Cardiac muscle cell (in vitro differentiated cells and primary cell): ENCODE results near the gene TMED1. TPM values are rescaled to one million over a fixed set of nuclear protein-coding genes. Genes with fewer than 3 reads are reported as not detected.

Experiments used
- DNase-seq, 2 donors: peaks; one replicate each; pipeline versions ENCODE4 v3.0.0 to v3.0.0-alpha.2; 2010 to 2017; ENCODE audit warnings: low read depth in 1 of 2, low spot score in 1 of 2
- H3K27ac ChIP-seq: fragments of 200-600 bp; sonication (generic); 2 replicates; pipeline ENCODE4 v1.5.1; 2016
- H3K27me3 ChIP-seq: fragments of 200-600 bp; sonication (generic); 2 replicates; pipeline ENCODE4 v1.6.0; 2016; ENCODE audit warnings: control low read depth
- H3K36me3 ChIP-seq: fragments of 200-600 bp; sonication (generic); 2 replicates; pipeline ENCODE4 v1.5.1; 2016; ENCODE audit warnings: control low read depth
- H3K4me1 ChIP-seq: fragments of 200-600 bp; sonication (generic); 2 replicates; pipeline ENCODE4 v1.8.1; 2017; ENCODE audit warnings: low read depth, mild to moderate bottlenecking, mixed run types
- H3K4me3 ChIP-seq: fragments of 200-600 bp; sonication (generic); 2 replicates; pipeline ENCODE4 v1.5.1; 2016; ENCODE audit warnings: mild to moderate bottlenecking
- H3K9me3 ChIP-seq: fragments of 200-600 bp; sonication (generic); 2 replicates; pipeline ENCODE4 v1.5.1; 2017; ENCODE audit warnings: low read depth, mild to moderate bottlenecking, control low read depth
- polyA plus RNA-seq: library from polyadenylated mRNA; unstranded; fragments of >200 nt; fragmentation: Nextera tagmentation; extraction: Ambion mirVana; gene quantifications from 2 replicates; pipeline ENCODE4 v1.2.1, GENCODE V29; 2016
- total RNA-seq: library from RNA; depleted of rRNA; stranded (reverse); fragments of >200 nt; gene quantifications from 2 replicates; pipeline ENCODE4 v1.2.3, GENCODE V29; 2016
- TF ChIP-seq, protein P1 (sequence below): IDR thresholded peaks from 2 replicates; pipeline ENCODE4 v1.5.1; 2012; ENCODE audit warnings: low read depth, mild to moderate bottlenecking, low read length

TMED1 gene
- total and polyA plus RNA-seq, 2 experiments from 2014 or later, result 83.1 to 131 TPM

- no peaks in the 10 kb centered on the region for H3K9me3 ChIP-seq
- TF ChIP-seq, protein P1, sequence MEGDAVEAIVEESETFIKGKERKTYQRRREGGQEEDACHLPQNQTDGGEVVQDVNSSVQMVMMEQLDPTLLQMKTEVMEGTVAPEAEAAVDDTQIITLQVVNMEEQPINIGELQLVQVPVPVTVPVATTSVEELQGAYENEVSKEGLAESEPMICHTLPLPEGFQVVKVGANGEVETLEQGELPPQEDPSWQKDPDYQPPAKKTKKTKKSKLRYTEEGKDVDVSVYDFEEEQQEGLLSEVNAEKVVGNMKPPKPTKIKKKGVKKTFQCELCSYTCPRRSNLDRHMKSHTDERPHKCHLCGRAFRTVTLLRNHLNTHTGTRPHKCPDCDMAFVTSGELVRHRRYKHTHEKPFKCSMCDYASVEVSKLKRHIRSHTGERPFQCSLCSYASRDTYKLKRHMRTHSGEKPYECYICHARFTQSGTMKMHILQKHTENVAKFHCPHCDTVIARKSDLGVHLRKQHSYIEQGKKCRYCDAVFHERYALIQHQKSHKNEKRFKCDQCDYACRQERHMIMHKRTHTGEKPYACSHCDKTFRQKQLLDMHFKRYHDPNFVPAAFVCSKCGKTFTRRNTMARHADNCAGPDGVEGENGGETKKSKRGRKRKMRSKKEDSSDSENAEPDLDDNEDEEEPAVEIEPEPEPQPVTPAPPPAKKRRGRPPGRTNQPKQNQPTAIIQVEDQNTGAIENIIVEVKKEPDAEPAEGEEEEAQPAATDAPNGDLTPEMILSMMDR, result peak; percentile 43
- no peaks in the 10 kb centered on the region for H3K4me1 ChIP-seq
- H3K36me3 ChIP-seq, result no peaks in the 10 kb centered on the region
- H3K27me3 ChIP-seq, result no peaks in the 10 kb centered on the region
- H3K4me3 ChIP-seq, result no peak overlapping the region
- DNase-seq, result peak; percentile 11 to 25
- no peak overlapping the region for H3K27ac ChIP-seq
These were observed 20.0 kb upstream of the TMED1 start for GRCh38 chr19:10855879-10856522.

- H3K27ac ChIP-seq, result no peak overlapping the region
- H3K9me3 ChIP-seq, result no peaks in the 10 kb centered on the region
- H3K4me3 ChIP-seq, result no peak overlapping the region
- H3K27me3 ChIP-seq, result no peaks in the 10 kb centered on the region
- H3K36me3 ChIP-seq, result no peaks in the 10 kb centered on the region
- no peak for DNase-seq
- TF ChIP-seq, protein P1, result no peak
- H3K4me1 ChIP-seq, result no peaks in the 10 kb centered on the region
These were observed 18.5 kb upstream of the TMED1 start for GRCh38 chr19:10854350-10855089.

GRCh38 chr19:10852941-10853340 is 16.9 kb upstream of the TMED1 start:
- no peaks in the 10 kb centered on the region for H3K36me3 ChIP-seq
- H3K27ac ChIP-seq, result no peak overlapping the region
- TF ChIP-seq, protein P1, result no peak
- no peak for DNase-seq
- H3K9me3 ChIP-seq, result no peaks in the 10 kb centered on the region
- no peaks in the 10 kb centered on the region for H3K4me1 ChIP-seq
- H3K4me3 ChIP-seq, result no peak overlapping the region
- no peaks in the 10 kb centered on the region for H3K27me3 ChIP-seq

- H3K4me3 ChIP-seq, result no peak overlapping the region
- DNase-seq, result peak in 1 of 2 donors; percentile 45
- no peaks in the 10 kb centered on the region for H3K27me3 ChIP-seq
- no peaks in the 10 kb centered on the region for H3K36me3 ChIP-seq
- no peak overlapping the region for H3K27ac ChIP-seq
- TF ChIP-seq, protein P1, result no peak
- H3K4me1 ChIP-seq, result no peaks in the 10 kb centered on the region
- no peaks in the 10 kb centered on the region for H3K9me3 ChIP-seq
These were observed 16.2 kb upstream of the TMED1 start for GRCh38 chr19:10852098-10852800.

- H3K36me3 ChIP-seq, result no peaks in the 10 kb centered on the region
These were observed 14.6 kb upstream of the TMED1 start for GRCh38 chr19:10850631-10851030.

More at GRCh38 chr19:10850631-10851030, 14.6 kb upstream of the TMED1 start:
- no peaks in the 10 kb centered on the region for H3K9me3 ChIP-seq
- DNase-seq, result no peak
- TF ChIP-seq, protein P1, result no peak
- no peak overlapping the region for H3K27ac ChIP-seq
- no peaks in the 10 kb centered on the region for H3K27me3 ChIP-seq
- no peaks in the 10 kb centered on the region for H3K4me1 ChIP-seq
- no peak overlapping the region for H3K4me3 ChIP-seq
